Measurements from ENCODE around the gene FBXO31.
"Not testable (repeated sequence)": the region's sequence is repeated elsewhere in the genome, so short reads cannot be mapped to it uniquely, and the experiment has no call there.

Gene FBXO31

DNA sequence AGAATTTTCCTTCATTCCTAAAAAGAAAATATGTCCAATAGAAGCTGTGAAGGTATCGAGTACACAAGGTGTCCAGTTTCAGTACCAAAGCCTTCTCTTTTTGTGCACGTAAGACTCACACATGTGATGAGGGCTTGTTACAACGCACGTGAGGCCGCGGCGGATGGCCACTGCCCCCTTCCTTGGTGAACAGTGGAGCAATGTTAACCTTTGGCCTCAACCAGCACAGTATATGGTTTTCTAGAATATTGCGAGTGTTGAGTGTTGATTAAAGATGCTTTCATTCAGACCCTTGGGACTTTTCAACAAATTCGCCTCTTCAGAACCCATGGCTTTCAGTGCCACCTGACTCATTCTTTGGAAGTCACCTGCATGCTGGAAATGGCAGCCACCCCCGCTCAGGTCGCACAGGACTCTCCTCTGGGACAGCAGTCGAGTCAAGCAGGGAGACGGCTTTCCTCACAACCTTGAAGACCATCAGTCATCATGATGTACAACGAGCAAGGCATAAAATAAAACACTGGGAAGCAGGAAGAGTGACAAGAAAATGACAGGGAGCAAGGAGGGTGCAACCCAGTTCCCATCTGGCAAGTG lies 23.0 kb upstream of the FBXO31 start:
- Histone ChIP-seq H3K4me1 (ENCODE audit: insufficient read depth, low read length) (no peaks in the 10 kb centered on the region), H3K9me3 (ENCODE audit: low read length) (no peaks in the 10 kb centered on the region), H3K4me3 (ENCODE audit: low read length) (no peak overlapping the region), H3K27me3 (ENCODE audit: insufficient read depth, low read length) (no peaks in the 10 kb centered on the region), H2AFZ (ENCODE audit: low read depth, low read length) (no peak overlapping the region), H3K36me3 (ENCODE audit: insufficient read depth, low read length) (peaks cover 68% of the 10 kb centered on the region)

DNA sequence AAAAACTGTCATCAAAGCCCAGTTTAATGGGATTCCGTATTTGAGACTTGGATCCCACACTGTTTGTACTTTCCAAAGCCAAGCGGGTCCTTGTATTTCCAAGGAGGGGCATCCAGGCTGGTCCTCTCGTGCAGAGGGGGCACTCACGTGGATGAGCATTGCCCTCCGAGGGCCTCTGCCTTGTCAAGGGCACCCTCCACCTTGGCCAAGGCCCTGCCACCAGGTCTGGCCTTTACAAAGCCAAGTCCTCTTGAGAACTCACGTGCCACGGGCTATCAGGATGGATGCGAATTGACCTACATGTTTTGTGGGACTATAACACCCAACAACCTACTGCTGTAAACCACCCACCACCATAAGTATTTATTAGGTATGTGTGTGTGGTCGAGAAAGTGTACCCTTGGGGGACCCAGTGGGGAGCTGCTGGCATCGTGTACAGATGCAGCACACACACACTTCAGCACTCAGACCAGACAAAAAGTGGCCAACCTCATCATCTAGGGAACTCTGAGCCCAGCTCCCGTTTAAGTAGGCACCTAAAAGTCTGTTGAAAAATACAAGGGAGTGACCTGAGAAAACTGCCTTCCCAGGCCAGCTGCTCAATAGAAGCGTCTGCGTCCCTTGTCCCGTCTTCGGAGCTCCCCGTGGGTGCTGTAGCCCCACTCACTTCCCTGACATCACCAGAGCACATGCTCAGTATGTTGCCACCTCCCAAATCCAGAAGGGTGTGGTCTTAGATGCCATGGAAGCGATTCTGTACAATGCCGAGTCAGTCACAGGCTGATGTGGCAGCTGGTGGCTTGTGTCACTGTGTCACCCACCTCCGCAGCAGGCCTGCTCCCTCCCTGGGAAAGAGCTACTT lies 21.4 kb upstream of the FBXO31 start:
- H3K36me3 ChIP-seq (ENCODE audit: insufficient read depth, low read length), result peaks cover 62% of the 10 kb centered on the region
- H3K4me3 ChIP-seq (ENCODE audit: low read length), result no peak overlapping the region
- H2AFZ ChIP-seq (ENCODE audit: low read depth, low read length), result no peak overlapping the region
- H3K9me3 ChIP-seq (ENCODE audit: low read length), result no peaks in the 10 kb centered on the region
- no peaks in the 10 kb centered on the region for H3K4me1 ChIP-seq (ENCODE audit: insufficient read depth, low read length)
- H3K27me3 ChIP-seq (ENCODE audit: insufficient read depth, low read length), result no peaks in the 10 kb centered on the region

DNA sequence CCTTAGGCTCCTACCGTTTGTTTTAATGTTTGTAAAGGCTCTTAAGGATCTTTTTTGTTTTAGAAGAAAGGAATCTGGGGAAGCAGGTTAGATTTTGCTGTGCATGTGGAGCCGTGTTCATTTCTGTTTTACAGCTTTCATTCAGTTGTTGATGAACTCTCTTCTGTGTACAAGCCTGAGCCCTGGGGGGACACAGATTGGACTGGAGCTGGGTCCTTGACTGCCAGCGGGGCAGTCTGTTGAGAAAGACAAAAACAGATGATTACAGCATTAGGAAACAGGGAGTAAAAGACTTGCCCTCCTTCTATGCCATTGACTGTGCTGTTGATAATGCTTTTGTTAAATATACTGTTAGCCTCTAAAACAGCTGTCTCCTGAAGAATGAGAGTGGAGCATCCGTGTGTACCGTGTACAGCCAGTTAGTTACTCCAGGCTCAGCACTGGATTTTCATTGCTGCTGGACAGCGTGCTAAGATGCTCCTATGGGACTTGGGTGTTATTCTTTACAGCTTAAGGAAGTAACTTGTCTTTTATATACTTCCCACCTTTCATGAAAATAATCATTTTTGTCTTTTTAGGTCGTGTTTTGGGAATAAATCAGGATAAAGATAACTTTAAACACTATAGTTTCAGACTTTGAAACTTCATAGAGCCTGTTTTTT lies 11.7 kb upstream of the FBXO31 start:
- peaks cover 24% of the 10 kb centered on the region for H3K4me1 ChIP-seq (ENCODE audit: insufficient read depth, low read length)
- H3K4me3 ChIP-seq (ENCODE audit: low read length), result no peak overlapping the region
- H3K36me3 ChIP-seq (ENCODE audit: insufficient read depth, low read length), result peaks cover 12% of the 10 kb centered on the region
- H3K27me3 ChIP-seq (ENCODE audit: insufficient read depth, low read length), result no peaks in the 10 kb centered on the region
- no peak overlapping the region for H2AFZ ChIP-seq (ENCODE audit: low read depth, low read length)
- H3K9me3 ChIP-seq (ENCODE audit: low read length), result no peaks in the 10 kb centered on the region

DNA sequence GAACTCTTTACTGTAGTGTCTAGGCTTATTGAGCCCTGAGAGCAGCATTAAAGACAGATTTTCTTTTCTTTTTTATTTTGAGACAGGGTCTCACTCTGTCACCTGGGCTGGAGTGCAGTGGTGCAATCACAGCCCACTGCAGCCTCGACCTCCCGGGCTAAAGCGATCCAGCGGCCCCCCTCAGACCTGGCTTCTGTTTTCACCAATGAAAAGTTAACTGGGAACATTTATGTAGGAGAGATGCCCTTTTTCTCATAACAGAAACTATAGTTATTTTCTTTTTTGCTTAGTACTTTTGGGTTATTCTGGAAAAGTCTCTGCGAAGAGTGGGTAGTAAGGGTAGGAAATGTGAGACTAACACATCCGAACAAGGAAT lies 10.1 kb upstream of the FBXO31 start:
- peaks cover 4% of the 10 kb centered on the region for H3K36me3 ChIP-seq (ENCODE audit: insufficient read depth, low read length)
- H2AFZ ChIP-seq (ENCODE audit: low read depth, low read length), result no peak overlapping the region
- no peaks in the 10 kb centered on the region for H3K27me3 ChIP-seq (ENCODE audit: insufficient read depth, low read length)
- H3K4me1 ChIP-seq (ENCODE audit: insufficient read depth, low read length), result peaks cover 24% of the 10 kb centered on the region
- no peaks in the 10 kb centered on the region for H3K9me3 ChIP-seq (ENCODE audit: low read length)
- H3K4me3 ChIP-seq (ENCODE audit: low read length), result peak overlapping the region; percentile 66

DNA sequence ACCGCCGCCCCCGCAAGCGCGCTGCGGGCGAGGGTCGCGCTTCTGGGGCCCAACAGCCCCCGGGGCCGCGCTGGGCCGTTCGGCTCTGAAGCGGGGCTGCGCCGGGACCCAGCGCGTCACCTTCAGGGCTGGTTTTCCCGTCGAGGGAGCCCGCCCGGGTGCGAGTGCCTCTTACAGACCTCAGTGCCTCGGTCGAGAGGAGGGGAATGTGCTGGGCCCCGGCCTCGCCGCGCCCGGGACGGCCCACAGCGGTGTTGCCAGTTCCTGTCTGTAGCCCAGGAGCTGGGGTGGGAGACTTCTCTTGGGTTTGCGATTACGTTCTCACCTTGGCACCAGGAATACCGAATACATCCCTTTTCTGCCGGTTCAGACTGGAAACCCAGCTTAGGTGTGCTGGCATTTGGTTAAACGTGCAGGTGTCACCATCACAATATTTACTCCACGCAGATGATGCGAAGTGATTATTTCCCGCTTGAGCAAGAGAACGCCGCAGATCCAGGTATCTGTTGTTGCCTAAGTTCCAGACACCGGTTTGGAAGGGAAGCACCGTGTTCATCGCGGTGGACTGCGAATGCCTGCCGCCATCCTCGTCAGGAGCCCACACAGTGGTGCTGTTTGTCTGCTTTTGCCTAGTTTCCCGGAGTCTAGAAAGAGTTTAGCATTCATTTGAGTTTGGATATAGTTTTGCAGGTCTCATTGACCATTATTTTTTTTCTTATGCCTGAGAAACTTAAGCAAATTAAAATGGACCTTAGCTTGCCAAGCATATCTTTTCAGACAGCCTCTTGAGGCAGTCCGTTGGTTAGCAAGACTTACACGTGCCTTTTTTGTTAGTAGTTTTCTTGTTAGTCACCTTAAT lies 9.5 kb upstream of the FBXO31 start:
- Histone ChIP-seq H3K9me3 (ENCODE audit: low read length) (no peaks in the 10 kb centered on the region), H3K4me1 (ENCODE audit: insufficient read depth, low read length) (peaks cover 25% of the 10 kb centered on the region), H2AFZ (ENCODE audit: low read depth, low read length) (no peak overlapping the region), H3K27me3 (ENCODE audit: insufficient read depth, low read length) (no peaks in the 10 kb centered on the region), H3K36me3 (ENCODE audit: insufficient read depth, low read length) (no peaks in the 10 kb centered on the region), H3K4me3 (ENCODE audit: low read length) (peak overlapping the region; percentile 66)

DNA sequence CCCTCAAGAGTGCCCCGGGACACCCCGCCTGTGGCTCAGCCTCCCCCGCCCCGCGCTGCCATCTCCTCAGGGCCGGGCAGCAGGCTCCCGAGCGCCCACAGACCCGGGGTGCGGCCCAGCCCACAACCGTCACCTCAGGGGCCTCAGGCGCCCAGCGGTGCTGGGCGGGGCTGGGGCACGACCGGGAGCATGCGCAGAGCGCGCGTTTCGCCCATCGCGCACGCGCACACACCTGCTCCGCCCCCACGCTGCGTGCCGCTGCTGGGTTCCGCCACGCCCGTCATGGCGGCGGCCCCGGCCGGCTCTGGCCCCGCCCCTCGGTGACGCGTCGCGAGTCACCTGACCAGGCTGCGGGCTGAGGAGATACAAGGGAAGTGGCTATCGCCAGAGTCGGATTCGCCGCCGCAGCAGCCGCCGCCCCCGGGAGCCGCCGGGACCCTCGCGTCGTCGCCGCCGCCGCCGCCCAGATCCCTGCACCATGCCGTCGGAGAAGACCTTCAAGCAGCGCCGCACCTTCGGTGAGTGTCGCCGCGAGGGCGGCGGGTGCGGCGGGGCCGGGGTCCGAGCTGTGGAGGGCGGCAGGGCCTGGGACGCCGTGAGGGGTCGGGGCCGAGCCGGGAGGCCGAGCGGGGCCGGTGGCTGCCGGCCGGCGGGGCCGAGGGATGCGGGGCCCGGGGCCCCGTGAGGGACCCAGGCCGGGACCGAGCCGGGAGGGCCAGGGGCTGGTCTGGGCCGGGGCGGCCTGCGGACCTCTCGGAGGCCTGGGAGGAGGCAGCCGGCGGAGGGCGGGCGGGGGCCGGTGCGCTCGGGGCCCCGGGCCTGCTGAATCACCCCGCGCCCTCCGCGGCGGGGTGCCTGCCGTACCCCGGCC lies 8.6 kb upstream of the FBXO31 start, which contains the start of gene MAP1LC3B:
TSS of gene MAP1LC3B (plus strand) at position 387 of the 871 bp plus-strand sequence. CDS start at position 479, 92 bp downstream.
- no peaks in the 10 kb centered on the region for H3K9me3 ChIP-seq (ENCODE audit: low read length)
- no peaks in the 10 kb centered on the region for H3K27me3 ChIP-seq (ENCODE audit: insufficient read depth, low read length)
- peak within 1 kb of the TSS; percentile 66 for H3K4me3 ChIP-seq (ENCODE audit: low read length)
- H2AFZ ChIP-seq (ENCODE audit: low read depth, low read length), result peak within 1 kb of the TSS; percentile 68
- H3K36me3 ChIP-seq (ENCODE audit: insufficient read depth, low read length), result no peaks in the 10 kb centered on the region
- H3K4me1 ChIP-seq (ENCODE audit: insufficient read depth, low read length), result peaks cover 30% of the 10 kb centered on the region

DNA sequence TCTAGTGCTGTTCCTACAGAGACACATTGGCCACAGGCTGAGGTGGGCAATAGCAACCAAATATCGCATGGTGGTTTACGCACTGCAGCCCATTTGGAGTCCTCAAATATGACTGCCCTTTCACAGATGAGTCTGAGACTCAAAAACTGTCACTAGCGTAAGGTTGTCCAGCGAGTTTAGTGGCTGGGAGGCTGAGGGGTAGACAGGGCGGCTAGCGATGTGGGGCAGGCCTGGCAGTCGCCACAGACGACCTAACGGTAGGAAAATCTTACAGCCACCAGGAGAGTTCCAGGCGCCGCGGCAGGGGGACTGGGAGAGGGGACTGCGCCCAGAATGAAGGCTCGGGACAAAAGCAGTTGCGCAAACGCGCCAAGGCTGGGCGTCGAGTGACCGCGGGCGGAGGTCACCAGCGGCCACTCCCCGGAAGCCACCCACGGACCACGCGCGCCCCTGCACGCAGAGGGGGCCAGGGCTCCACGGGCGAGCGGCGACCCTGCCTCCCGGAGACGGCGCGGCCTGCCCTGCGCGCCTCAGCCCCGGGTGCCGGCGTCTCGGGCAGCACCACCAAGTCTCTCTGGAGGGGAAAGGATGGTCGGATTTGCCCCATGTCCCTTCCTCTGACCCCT lies 7.9 kb upstream of the FBXO31 start:
- H3K36me3 ChIP-seq (ENCODE audit: insufficient read depth, low read length), result no peaks in the 10 kb centered on the region
- peak overlapping the region; percentile 68 for H2AFZ ChIP-seq (ENCODE audit: low read depth, low read length)
- peak overlapping the region; percentile 66 for H3K4me3 ChIP-seq (ENCODE audit: low read length)
- H3K9me3 ChIP-seq (ENCODE audit: low read length), result no peaks in the 10 kb centered on the region
- no peaks in the 10 kb centered on the region for H3K27me3 ChIP-seq (ENCODE audit: insufficient read depth, low read length)
- H3K4me1 ChIP-seq (ENCODE audit: insufficient read depth, low read length), result peaks cover 30% of the 10 kb centered on the region

DNA sequence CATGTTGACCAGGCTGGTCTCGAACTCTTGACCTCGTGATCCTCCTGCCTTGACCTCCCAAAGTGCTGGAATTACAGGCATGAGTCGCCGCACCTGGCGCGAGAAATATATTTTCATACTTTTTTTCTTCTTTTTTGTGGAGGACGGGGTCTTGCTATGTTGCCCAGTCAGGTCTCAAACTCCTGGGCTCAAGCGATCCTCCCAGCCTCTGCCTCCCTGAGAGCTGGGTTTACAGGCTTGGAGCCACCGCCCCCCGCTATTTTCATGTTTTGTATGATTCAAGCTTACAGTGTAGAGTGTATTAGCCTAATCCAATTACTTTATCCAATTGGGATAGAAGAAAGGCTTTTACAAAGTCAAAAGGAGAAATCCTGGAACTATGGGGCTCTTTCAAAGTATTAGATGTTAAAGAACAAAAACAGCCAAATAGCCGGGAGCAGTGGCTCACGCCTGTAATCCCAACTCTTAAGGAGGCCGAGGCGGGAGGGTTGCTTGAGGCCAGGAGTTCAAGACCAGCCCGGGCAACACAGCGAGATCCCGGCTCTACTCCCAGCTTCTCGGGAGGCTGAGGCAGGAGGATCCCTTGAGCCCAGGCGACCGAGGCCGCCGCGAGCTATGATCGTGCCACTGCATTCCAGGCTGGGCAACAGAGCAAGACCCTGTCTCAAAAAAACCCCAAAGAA lies 7.2 kb upstream of the FBXO31 start:
- Histone ChIP-seq H3K9me3 (ENCODE audit: low read length) (no peaks in the 10 kb centered on the region), H3K36me3 (ENCODE audit: insufficient read depth, low read length) (no peaks in the 10 kb centered on the region), H3K4me1 (ENCODE audit: insufficient read depth, low read length) (peaks cover 30% of the 10 kb centered on the region), H3K27me3 (ENCODE audit: insufficient read depth, low read length) (no peaks in the 10 kb centered on the region), H3K4me3 (ENCODE audit: low read length) (peak overlapping the region; percentile 66), H2AFZ (ENCODE audit: low read depth, low read length) (no peak overlapping the region)

DNA sequence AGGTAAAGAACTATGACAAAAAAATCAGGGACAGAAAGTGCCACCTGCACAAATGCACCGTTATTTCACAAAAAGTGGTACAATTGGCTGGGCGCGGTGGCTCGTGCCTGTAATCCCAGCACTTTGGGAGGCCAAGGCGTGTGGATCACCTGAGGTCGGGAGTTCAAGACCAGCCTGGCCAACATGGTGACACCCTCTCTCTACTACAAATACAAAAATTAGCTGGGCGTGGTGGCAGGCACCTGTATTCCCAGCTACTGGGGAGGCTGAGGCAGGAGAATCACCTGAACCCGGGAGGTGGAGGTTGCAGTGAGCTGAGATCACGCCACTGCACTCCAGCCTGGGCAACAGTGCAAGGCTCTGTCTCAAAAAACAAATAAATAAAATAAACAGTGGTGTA lies 6.3 kb upstream of the FBXO31 start:
- H3K4me3 ChIP-seq (ENCODE audit: low read length), result not testable (repeated sequence)

DNA sequence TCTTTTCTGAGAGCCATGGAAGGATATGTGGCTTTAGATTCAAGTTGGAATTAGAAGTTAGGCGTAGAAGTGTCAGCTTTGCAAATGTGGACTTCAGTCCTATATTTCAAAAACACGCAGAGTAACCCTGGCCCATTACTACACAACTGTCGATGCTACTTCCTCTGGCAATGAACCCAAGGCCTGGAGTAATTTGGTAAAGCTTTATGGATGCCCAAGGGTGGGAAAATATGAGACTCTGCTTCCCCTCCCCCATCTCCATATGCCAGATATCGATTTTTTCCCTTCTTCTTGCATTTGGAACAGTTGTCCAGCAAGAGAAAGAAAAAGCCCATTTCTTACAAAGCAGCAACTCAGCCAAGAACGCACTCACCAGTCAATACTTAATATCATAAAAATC lies 5.7 kb upstream of the FBXO31 start:
- no peaks in the 10 kb centered on the region for H3K27me3 ChIP-seq (ENCODE audit: insufficient read depth, low read length)
- H3K36me3 ChIP-seq (ENCODE audit: insufficient read depth, low read length), result no peaks in the 10 kb centered on the region
- peaks cover 23% of the 10 kb centered on the region for H3K4me1 ChIP-seq (ENCODE audit: insufficient read depth, low read length)
- no peaks in the 10 kb centered on the region for H3K9me3 ChIP-seq (ENCODE audit: low read length)
- no peak overlapping the region for H2AFZ ChIP-seq (ENCODE audit: low read depth, low read length)
- H3K4me3 ChIP-seq (ENCODE audit: low read length), result no peak overlapping the region

More for the DNA sequence above, 6.3 kb upstream of the FBXO31 start:
- not testable (repeated sequence) for H3K9me3 ChIP-seq (ENCODE audit: low read length); H3K27me3 ChIP-seq (ENCODE audit: insufficient read depth, low read length); H3K36me3 ChIP-seq (ENCODE audit: insufficient read depth, low read length); H2AFZ ChIP-seq (ENCODE audit: low read depth, low read length)
- peaks cover 26% of the 10 kb centered on the region for H3K4me1 ChIP-seq (ENCODE audit: insufficient read depth, low read length)

DNA sequence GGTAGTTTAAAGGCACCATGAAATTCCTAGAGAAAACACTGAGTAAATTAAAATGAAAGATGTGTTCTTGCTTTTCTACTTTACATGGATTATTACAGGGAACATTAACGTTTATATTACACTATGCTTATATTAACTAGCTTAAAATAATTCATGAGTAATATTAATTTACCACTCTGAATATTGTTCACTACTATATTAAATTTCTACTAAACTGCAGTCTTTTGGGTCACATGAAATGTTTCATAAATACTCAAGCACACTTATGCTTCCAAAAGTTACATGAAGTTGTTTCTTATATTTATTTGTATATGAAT lies 5.2 kb upstream of the FBXO31 start:
- H3K9me3 ChIP-seq (ENCODE audit: low read length), result no peaks in the 10 kb centered on the region
- H3K4me3 ChIP-seq (ENCODE audit: low read length), result peak overlapping the region; percentile 51
- H2AFZ ChIP-seq (ENCODE audit: low read depth, low read length), result peak overlapping the region; percentile 64
- no peaks in the 10 kb centered on the region for H3K27me3 ChIP-seq (ENCODE audit: insufficient read depth, low read length)
- H3K36me3 ChIP-seq (ENCODE audit: insufficient read depth, low read length), result no peaks in the 10 kb centered on the region
- peaks cover 19% of the 10 kb centered on the region for H3K4me1 ChIP-seq (ENCODE audit: insufficient read depth, low read length)

Measured in neuron (in vitro differentiated cells).